Mononuclear cell (primary cell): ENCODE measurements around the gene PEG3. TPM values are rescaled to one million over a fixed set of nuclear protein-coding genes. Genes with fewer than 3 reads are reported as not detected.
"Not testable (repeated sequence)": the region's sequence is repeated elsewhere in the genome, so short reads cannot be mapped to it uniquely, and the experiment has no call there.

Source experiments
- H3K27me3 ChIP-seq: 2 replicates; pipeline ENCODE4 v1.6.0; 2011; ENCODE audit warnings: low read length, control low read depth; ENCODE audit not compliant: insufficient read depth
- H3K4me1 ChIP-seq: 2 replicates; pipeline ENCODE4 v1.5.1; 2011; ENCODE audit warnings: mild to moderate bottlenecking, low read length, control low read depth; ENCODE audit not compliant: insufficient read depth
- H3K4me3 ChIP-seq: 2 replicates; pipeline ENCODE4 v1.5.1; 2011; ENCODE audit warnings: mild to moderate bottlenecking, low read length, moderate library complexity
- H3K9me3 ChIP-seq: 2 replicates; pipeline ENCODE4 v1.5.1; 2011; ENCODE audit warnings: low read depth, mild to moderate bottlenecking, control low read depth, low read length
- total RNA-seq: library from RNA; depleted of rRNA; stranded (reverse); fragments of >200 nt; gene quantifications from one replicate; pipeline ENCODE4 v1.2.3, GENCODE V29; 2012

Gene PEG3
- total RNA-seq = under 0.01 TPM

- H3K9me3 ChIP-seq = no peaks in the 10 kb centered on the region
- H3K4me3 ChIP-seq = no peak within 1 kb of the TSS
- H3K4me1 ChIP-seq = peaks cover 5% of the 10 kb centered on the region
- peaks cover 21% of the 10 kb centered on the region for H3K27me3 ChIP-seq
Measured at GRCh38 chr19:56840451-56841192, at the start of gene PEG3, which contains the start of gene ZIM2. Gene PEG3 (minus strand): TSS chr19:56840726. CDS start chr19:56824655, 16,071 bp downstream. Gene ZIM2 (minus strand): TSS chr19:56840726. CDS start chr19:56824277, 16,449 bp downstream.

GRCh38 chr19:56885173-56885985 lies 44.9 kb upstream of the PEG3 start:
- peaks cover 6% of the 10 kb centered on the region for H3K9me3 ChIP-seq

GRCh38 chr19:56884441-56884840 lies 43.9 kb upstream of the PEG3 start:
- peaks cover 6% of the 10 kb centered on the region for H3K9me3 ChIP-seq
- H3K4me3 ChIP-seq = no peak overlapping the region
- H3K27me3 ChIP-seq = no peaks in the 10 kb centered on the region
- H3K4me1 ChIP-seq = no peaks in the 10 kb centered on the region

More at GRCh38 chr19:56885173-56885985, 44.9 kb upstream of the PEG3 start:
- no peaks in the 10 kb centered on the region for H3K27me3 ChIP-seq
- H3K4me3 ChIP-seq = no peak overlapping the region
- no peaks in the 10 kb centered on the region for H3K4me1 ChIP-seq

- Histone ChIP-seq H3K9me3 (no peaks in the 10 kb centered on the region), H3K27me3 (no peaks in the 10 kb centered on the region), H3K4me3 (no peak overlapping the region), H3K4me1 (no peaks in the 10 kb centered on the region)
Measured at GRCh38 chr19:56880592-56881190, 40.2 kb upstream of the PEG3 start.

- no peaks in the 10 kb centered on the region for H3K4me1 ChIP-seq
- no peak overlapping the region for H3K4me3 ChIP-seq
- no peaks in the 10 kb centered on the region for H3K27me3 ChIP-seq
- no peaks in the 10 kb centered on the region for H3K9me3 ChIP-seq
Measured at GRCh38 chr19:56877069-56877715, 36.7 kb upstream of the PEG3 start.

- H3K4me3 ChIP-seq = no peak overlapping the region
- no peaks in the 10 kb centered on the region for H3K9me3 ChIP-seq
- no peaks in the 10 kb centered on the region for H3K27me3 ChIP-seq
- H3K4me1 ChIP-seq = no peaks in the 10 kb centered on the region
Measured at GRCh38 chr19:56875717-56876116, 35.2 kb upstream of the PEG3 start.

- Histone ChIP-seq H3K27me3 (no peaks in the 10 kb centered on the region), H3K4me1 (no peaks in the 10 kb centered on the region), H3K4me3 (no peak overlapping the region), H3K9me3 (no peaks in the 10 kb centered on the region)
Measured at GRCh38 chr19:56874530-56874929, 34.0 kb upstream of the PEG3 start.

GRCh38 chr19:56873493-56873892 lies 33.0 kb upstream of the PEG3 start:
- Histone ChIP-seq H3K27me3 (no peaks in the 10 kb centered on the region), H3K4me3 (no peak overlapping the region), H3K4me1 (no peaks in the 10 kb centered on the region), H3K9me3 (no peaks in the 10 kb centered on the region)

GRCh38 chr19:56869886-56870285 lies 29.4 kb upstream of the PEG3 start:
- no peaks in the 10 kb centered on the region for H3K27me3 ChIP-seq
- no peaks in the 10 kb centered on the region for H3K9me3 ChIP-seq
- no peaks in the 10 kb centered on the region for H3K4me1 ChIP-seq
- no peak overlapping the region for H3K4me3 ChIP-seq

GRCh38 chr19:56868446-56868845 lies 27.9 kb upstream of the PEG3 start:
- H3K27me3 ChIP-seq = no peaks in the 10 kb centered on the region
- no peak overlapping the region for H3K4me3 ChIP-seq
- H3K4me1 ChIP-seq = no peaks in the 10 kb centered on the region
- no peaks in the 10 kb centered on the region for H3K9me3 ChIP-seq

GRCh38 chr19:56866538-56866937 lies 26.0 kb upstream of the PEG3 start:
- no peak overlapping the region for H3K4me3 ChIP-seq
- no peaks in the 10 kb centered on the region for H3K27me3 ChIP-seq
- H3K9me3 ChIP-seq = peaks cover 2% of the 10 kb centered on the region
- H3K4me1 ChIP-seq = no peaks in the 10 kb centered on the region

- Histone ChIP-seq H3K27me3 (no peaks in the 10 kb centered on the region), H3K4me3 (no peak overlapping the region), H3K4me1 (no peaks in the 10 kb centered on the region), H3K9me3 (peaks cover 4% of the 10 kb centered on the region)
Measured at GRCh38 chr19:56864443-56865125, 24.1 kb upstream of the PEG3 start.

- Histone ChIP-seq H3K4me3 (no peak overlapping the region), H3K9me3 (peaks cover 10% of the 10 kb centered on the region), H3K4me1 (no peaks in the 10 kb centered on the region), H3K27me3 (peaks cover 2% of the 10 kb centered on the region)
Measured at GRCh38 chr19:56862741-56863140, 22.2 kb upstream of the PEG3 start.

GRCh38 chr19:56860409-56860808 lies 19.9 kb upstream of the PEG3 start:
- not testable (repeated sequence) for H3K4me1 ChIP-seq, H3K4me3 ChIP-seq, H3K27me3 ChIP-seq
- peaks cover 22% of the 10 kb centered on the region for H3K9me3 ChIP-seq
